Osteocyte (in vitro differentiated cells): ENCODE data around the gene TMC3. TPM values are rescaled to one million over a fixed set of nuclear protein-coding genes. Genes with fewer than 3 reads are reported as not detected.

Source experiments
- DNase-seq: peaks from one replicate; pipeline ENCODE4 v3.0.0; 2021; ENCODE audit warnings: mixed read lengths; ENCODE audit not compliant: unreplicated experiment; ENCODE audit errors: extremely low spot score
- H3K27ac Mint-ChIP-seq: one replicate; pipeline ENCODE4 v1.8.0; 2021; ENCODE audit warnings: mild to moderate bottlenecking, mixed read lengths; ENCODE audit not compliant: unreplicated experiment
- H3K27me3 Mint-ChIP-seq: one replicate; pipeline ENCODE4 v1.8.0; 2021; ENCODE audit warnings: mixed read lengths; ENCODE audit not compliant: unreplicated experiment
- H3K36me3 Mint-ChIP-seq: one replicate; pipeline ENCODE4 v1.8.0; 2021; ENCODE audit warnings: mixed read lengths; ENCODE audit not compliant: unreplicated experiment
- H3K4me1 Mint-ChIP-seq: one replicate; pipeline ENCODE4 v1.8.0; 2021; ENCODE audit warnings: mixed read lengths; ENCODE audit not compliant: unreplicated experiment
- H3K4me3 Mint-ChIP-seq: one replicate; pipeline ENCODE4 v1.8.0; 2021; ENCODE audit warnings: mild to moderate bottlenecking, moderate library complexity, mixed read lengths; ENCODE audit not compliant: unreplicated experiment
- H3K9me3 Mint-ChIP-seq: one replicate; pipeline ENCODE4 v1.8.0; 2021; ENCODE audit warnings: mixed read lengths; ENCODE audit not compliant: unreplicated experiment
- CTCF ChIP-seq: fragments of 200-600 bp; sonication (generic); IDR thresholded peaks from 2 replicates; pipeline ENCODE4 v1.5.0; 2021; ENCODE audit warnings: antibody characterized with exemption, mild to moderate bottlenecking, moderate library complexity
- total RNA-seq: library from RNA; stranded (reverse); gene quantifications from 2 replicates; pipeline ENCODE4 v1.2.1, GENCODE V29; 2021

TMC3 gene
- total RNA-seq, 1 donor from 2014 or later: not detected

- no peak overlapping the region for H3K27ac Mint-ChIP-seq
- peaks cover 37% of the 10 kb centered on the region for H3K27me3 Mint-ChIP-seq
- no peaks in the 10 kb centered on the region for H3K4me1 Mint-ChIP-seq
- no peaks in the 10 kb centered on the region for H3K36me3 Mint-ChIP-seq
- TF ChIP-seq CTCF: no peak
- H3K4me3 Mint-ChIP-seq: no peak overlapping the region
- no peak for DNase-seq
- H3K9me3 Mint-ChIP-seq: no peaks in the 10 kb centered on the region
Measured at GRCh38 chr15:81288616-81289015, 85.4 kb downstream of the TMC3 start.

- H3K9me3 Mint-ChIP-seq: no peaks in the 10 kb centered on the region
- H3K4me1 Mint-ChIP-seq: no peaks in the 10 kb centered on the region
- no peak for DNase-seq
- TF ChIP-seq CTCF: no peak
- H3K36me3 Mint-ChIP-seq: no peaks in the 10 kb centered on the region
- peaks cover 37% of the 10 kb centered on the region for H3K27me3 Mint-ChIP-seq
- no peak overlapping the region for H3K4me3 Mint-ChIP-seq
- no peak overlapping the region for H3K27ac Mint-ChIP-seq
Measured at GRCh38 chr15:81288040-81288439, 86.0 kb downstream of the TMC3 start.

- Mint-ChIP-seq H3K27ac (no peak overlapping the region), H3K4me1 (no peaks in the 10 kb centered on the region), H3K4me3 (no peak overlapping the region), H3K27me3 (peaks cover 40% of the 10 kb centered on the region), H3K36me3 (no peaks in the 10 kb centered on the region), H3K9me3 (no peaks in the 10 kb centered on the region)
- no peak for DNase-seq
- TF ChIP-seq CTCF: no peak
Measured at GRCh38 chr15:81286621-81287121, 87.3 kb downstream of the TMC3 start.

- no peaks in the 10 kb centered on the region for H3K36me3 Mint-ChIP-seq
- peaks cover 44% of the 10 kb centered on the region for H3K27me3 Mint-ChIP-seq
- TF ChIP-seq CTCF: no peak
- no peak for DNase-seq
- no peak overlapping the region for H3K27ac Mint-ChIP-seq
- H3K4me3 Mint-ChIP-seq: no peak overlapping the region
- no peaks in the 10 kb centered on the region for H3K9me3 Mint-ChIP-seq
- H3K4me1 Mint-ChIP-seq: no peaks in the 10 kb centered on the region
Measured at GRCh38 chr15:81285461-81285860, 88.6 kb downstream of the TMC3 start.

GRCh38 chr15:81284256-81285031 is 89.6 kb downstream of the TMC3 start:
- H3K4me3 Mint-ChIP-seq: no peak overlapping the region
- no peaks in the 10 kb centered on the region for H3K9me3 Mint-ChIP-seq
- no peak overlapping the region for H3K27ac Mint-ChIP-seq
- no peak for DNase-seq
- H3K4me1 Mint-ChIP-seq: no peaks in the 10 kb centered on the region
- H3K36me3 Mint-ChIP-seq: no peaks in the 10 kb centered on the region
- H3K27me3 Mint-ChIP-seq: peaks cover 40% of the 10 kb centered on the region
- TF ChIP-seq CTCF: no peak
